ENCODE measurements around the gene C2CD4D.
"Not testable (repeated sequence)": the region's sequence is repeated elsewhere in the genome, so short reads cannot be mapped to it uniquely, and the experiment has no call there.

C2CD4D gene

GRCh38 chr1:151839457-151840403, at the start of gene C2CD4D:
C2CD4D (minus strand) TSS chr1:151839820; CDS start chr1:151838989, 831 bp downstream.
- peak; percentile 82 for DNase-seq

DNA sequence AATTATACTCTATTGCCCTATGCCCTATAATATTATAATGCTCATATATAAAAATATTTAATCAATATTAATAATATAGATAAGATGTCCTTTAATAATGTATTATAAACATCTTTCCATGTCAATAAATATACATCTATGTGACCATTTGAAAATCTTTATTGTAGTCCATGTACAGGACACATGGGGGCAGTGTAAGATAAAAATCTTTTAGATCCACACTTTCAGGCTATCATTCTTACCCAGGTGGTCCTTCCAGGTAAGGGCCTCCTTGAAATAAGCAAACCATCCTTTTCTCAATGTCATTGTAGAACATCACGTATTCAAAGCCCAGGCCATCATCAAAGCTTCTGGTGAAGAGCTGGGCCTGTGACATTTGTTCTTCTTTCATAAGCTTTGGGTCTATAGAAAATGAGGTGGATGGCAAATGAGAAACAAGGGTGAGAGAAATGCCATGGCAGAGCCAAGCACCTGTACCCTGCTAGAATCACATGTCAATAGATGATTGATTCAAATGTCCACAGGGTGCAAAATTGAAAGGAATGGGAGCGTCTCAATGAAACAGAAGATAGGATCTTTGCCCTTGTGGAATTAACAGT, 49.5 kb upstream of the C2CD4D start:
- DNase-seq: no peak

DNA sequence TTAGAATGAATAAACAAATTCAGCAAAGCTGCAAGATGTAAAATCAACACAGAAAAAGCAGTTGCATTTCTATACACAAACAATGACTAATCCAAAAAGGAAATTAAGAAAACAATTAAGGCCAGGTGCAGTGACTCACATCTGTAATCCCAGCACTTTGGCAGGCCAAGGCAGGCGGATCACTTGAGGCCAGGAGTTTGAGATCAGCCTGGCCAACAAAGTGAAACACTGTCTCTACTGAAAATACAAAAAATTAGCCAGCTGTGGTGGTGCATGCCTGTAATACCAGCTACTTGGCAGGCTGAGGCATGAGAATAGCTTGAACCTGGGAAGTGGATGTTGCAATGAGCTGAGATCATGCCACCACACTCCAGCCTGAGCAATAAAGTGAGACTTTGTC, 47.4 kb upstream of the C2CD4D start:
- DNase-seq: no peak

DNA sequence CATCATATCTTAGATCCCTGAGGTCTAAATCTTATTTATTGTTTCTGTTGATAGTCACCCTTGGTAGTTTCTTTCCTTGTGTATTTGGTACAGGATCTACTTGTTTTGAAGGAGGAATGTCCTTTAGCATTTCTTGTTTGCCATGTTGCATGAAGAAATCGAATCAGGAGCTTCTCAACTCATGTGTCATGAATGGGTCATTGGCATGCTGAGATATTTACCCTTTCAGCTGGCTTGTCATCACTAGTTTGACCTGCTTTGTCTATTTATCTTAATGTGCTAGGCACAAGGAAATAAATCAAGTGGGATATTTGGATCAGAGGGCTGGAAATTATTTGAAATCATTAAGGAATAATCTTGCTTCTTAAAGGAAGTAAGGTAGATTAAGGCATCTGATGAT, 45.9 kb upstream of the C2CD4D start:
- DNase-seq: no peak

GRCh38 chr1:151884879-151885278, 45.3 kb upstream of the C2CD4D start:
- not testable (repeated sequence) for DNase-seq

DNA sequence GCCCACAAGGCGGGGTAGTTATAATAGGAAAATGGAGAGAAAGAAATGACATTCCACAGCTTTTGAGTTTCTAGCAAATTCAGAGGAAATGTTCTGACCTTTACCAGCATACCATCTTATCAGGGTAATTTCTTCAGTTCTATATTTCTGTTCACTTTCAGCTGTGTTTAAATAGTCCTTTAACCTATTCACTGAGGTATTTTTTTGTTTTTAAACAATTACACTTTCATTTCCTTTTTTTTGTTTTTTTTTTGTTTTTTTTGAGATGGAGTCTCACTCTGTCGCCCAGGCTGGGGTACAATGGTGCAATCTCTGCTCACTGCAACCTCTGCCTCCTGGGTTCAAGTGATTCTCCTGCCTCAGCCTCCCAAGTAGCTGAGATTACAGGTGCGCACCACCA, 44.8 kb upstream of the C2CD4D start:
- not testable (repeated sequence) for DNase-seq

DNA sequence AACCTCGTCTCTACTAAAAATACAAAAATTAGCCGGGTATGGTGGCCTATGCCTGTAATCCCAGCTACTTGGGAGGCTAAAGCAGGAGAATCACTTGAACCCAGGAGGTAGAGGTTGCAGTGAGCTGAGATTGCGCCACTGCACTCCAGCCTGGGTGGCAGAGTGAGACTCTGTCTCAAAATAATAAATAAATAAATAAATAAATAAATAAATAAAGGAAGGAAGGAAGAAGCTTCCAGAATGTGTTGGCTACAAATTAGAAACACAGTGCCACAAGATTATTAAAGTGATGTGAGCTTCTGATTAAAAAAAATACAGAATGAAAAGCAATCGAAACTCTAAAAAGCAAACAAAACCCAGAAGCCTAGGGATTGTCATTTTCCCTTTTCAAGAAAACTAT, 44.3 kb upstream of the C2CD4D start:
- not testable (repeated sequence) for DNase-seq

GRCh38 chr1:151882918-151883317, 43.3 kb upstream of the C2CD4D start:
- not testable (repeated sequence) for DNase-seq

DNA sequence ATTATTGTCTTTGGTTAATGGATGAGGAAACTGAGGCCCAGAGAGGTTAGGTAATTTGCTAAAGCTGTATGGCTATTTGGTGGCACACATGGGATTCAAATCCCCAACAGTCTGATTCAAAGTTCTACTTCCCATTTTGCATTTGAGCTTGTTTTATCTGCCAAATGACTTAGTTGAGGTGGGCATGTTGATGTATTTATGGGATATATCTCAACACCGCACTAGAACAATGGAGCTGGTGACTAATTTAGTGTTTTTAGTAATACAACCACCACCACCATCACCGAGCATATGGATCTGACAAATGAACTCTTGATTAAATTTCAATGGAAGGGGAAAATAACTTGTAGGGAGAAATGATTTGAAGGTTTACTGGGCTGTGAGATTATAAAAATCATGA, 42.8 kb upstream of the C2CD4D start:
- no peak for DNase-seq

- DNase-seq: no peak
These were observed 41.9 kb upstream of the C2CD4D start for GRCh38 chr1:151881479-151881878.

GRCh38 chr1:151875419-151876097, 35.9 kb upstream of the C2CD4D start:
- DNase-seq: no peak

- DNase-seq: not testable (repeated sequence)
These were observed 33.2 kb upstream of the C2CD4D start for GRCh38 chr1:151872776-151873175.

DNA sequence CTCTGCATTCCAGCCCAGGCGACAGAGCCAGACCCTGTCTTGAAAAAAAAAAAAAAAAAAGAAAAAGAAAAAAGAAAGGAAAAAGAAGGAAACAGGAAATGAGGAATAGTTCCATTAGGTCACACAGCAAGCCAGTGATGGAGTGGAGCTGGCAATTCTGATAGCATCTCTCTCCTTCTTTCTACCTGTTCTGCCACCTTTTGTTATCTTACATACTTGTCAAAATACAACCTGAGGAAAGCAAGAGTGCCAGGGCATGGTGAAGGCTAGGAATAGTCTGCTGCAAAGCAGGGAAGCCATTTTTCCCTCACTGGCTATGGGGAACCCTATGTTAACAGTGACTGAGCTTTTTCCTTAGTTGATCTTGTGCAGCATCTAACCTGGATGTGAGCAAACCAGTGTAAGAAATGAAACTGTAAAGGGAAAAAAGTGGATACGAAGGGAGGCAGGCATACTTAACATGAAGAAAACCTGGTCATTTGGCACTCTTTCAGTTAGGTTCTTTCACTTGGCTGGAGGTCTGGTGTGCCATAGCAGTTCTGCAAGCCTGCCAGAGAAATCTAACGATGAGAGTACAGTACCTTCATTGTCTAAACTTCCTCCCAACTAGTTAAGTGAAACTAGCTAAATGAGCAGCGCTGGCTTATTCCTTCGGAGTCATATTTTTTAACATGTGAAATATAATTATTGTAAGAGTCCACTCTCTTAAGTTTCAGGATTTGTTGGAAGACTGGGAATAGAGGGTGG, 31.8 kb upstream of the C2CD4D start:
- DNase-seq: no peak

DNA sequence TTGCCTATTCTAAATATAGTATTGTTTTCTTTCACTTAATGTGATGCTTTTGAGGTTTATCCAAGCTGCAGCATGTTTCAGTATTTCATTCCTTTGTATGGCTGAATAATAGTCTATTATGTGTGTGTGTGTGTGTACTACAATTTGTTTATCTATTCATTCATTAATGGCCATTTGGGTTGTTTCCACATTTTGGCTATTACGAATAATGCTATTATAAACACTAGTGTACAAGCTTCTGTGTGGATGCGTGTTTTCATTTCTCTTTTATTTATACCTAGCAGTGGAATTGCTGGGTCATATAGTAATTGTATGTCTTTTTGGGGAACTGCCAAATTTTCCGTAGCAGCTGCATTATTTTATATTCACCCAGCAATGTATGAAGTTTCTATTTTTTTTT, 28.9 kb upstream of the C2CD4D start:
- no peak for DNase-seq

DNA sequence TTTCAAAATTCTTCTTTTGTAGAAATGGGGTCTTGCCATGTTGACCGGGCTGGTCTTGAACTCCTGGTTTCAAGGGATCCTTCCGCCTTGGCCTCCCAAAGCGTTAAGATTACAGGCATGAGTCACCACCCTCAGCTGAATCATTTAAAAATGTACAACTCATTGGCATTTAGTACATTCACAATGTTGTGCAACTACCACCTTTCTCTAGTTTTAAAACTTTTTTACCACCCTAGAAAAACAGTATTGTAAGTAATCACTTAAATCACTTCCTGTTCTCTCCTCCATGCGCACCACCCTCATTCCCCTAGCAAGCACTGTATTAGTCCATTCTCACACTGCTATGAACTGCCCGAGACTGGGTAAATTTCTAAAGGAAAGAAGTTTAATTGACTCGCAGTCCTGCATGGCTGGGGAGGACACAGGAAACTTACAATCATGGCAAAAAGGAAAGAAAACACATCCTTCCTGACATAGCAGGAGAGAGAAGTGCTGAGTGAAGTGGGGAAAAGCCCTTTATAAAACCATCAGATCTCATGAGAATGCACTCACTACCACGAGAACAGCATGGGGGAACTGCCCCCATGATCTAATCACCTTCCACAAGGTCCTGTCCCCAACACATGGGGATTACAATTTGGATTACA, 28.3 kb upstream of the C2CD4D start:
- DNase-seq: no peak

GRCh38 chr1:151867321-151867720, 27.7 kb upstream of the C2CD4D start:
- no peak for DNase-seq

- no peak for DNase-seq
These were observed 24.8 kb upstream of the C2CD4D start for GRCh38 chr1:151864411-151864810.

DNA sequence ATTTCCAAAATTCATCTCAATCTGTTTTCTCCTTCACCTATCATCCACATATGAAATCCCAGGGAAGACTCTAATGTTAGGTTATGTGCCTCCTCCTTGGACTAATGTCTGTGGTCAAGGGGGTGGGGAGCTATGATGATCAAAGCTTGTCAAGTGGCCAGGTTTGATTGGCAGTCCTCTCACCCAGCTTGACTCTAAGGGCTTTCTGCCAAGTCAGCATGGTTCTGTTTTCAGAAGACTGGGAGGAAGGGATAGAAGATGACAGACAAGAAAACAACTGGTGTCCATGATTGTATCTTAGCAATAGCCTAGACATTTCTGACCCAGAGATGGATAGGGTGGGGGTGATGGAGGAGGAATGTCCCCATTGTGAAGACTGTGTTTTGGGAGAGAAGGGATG, 23.0 kb upstream of the C2CD4D start:
- no peak for DNase-seq

DNA sequence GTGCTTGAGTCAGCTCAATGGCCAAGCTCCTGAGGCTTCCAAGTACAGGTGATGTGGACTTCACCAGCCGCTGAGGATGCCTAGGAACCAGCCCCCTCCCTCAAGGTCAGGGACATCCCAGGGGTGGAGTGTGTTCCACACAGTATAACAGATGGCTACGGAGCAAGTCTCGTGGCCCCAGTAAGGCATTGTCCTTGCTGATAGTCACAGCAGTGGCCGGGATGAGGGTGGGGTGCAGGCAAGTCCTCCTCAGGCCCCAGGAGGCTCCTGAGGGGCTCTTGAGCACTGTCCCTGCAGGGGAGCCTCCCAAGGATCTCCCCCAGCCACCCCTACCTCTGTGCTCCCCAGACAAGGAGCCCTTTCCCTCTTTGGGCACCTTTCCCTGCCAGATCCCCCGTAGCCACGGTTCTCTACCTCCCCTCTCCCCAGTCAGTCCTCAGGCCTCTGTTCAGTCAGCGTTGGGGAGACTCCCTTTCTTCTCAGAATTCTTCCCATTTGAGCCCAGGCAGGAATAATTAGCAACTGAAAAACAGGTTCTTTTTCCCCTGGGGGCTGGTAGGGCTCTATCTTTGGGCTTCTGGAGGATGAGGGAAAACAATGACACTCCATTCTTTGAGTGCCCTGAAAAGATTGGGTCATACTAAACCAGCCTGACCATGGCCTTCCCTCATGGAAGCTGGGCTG, 21.0 kb upstream of the C2CD4D start:
- DNase-seq: no peak

- DNase-seq: no peak
These were observed 20.3 kb upstream of the C2CD4D start for GRCh38 chr1:151859891-151860293.

- no peak for DNase-seq
These were observed 19.5 kb upstream of the C2CD4D start for GRCh38 chr1:151858886-151859665.

All from activated CD8-positive, alpha-beta memory T cell treated with anti-CD3 and anti-CD28 coated beads, Interleukin-2, amount 50 U/mL, for 48 hours (primary cell).